ENCODE measurements around the gene SLC9A2.
A peak's percentile ranks its signal among the peaks of the same experiment; 100 is the strongest.

Gene SLC9A2

GRCh38 chr2:102674836-102675235 lies 55.5 kb downstream of the SLC9A2 start:
- DNase-seq (ENCODE audit: low spot score), result no peak

GRCh38 chr2:102677244-102678215 lies 58.2 kb downstream of the SLC9A2 start:
- DNase-seq (ENCODE audit: low spot score), result no peak

- DNase-seq (ENCODE audit: low spot score), result no peak
Observed at GRCh38 chr2:102678442-102678841, 59.1 kb downstream of the SLC9A2 start.

- DNase-seq (ENCODE audit: low spot score), result no peak
Observed at GRCh38 chr2:102686479-102687439, 67.4 kb downstream of the SLC9A2 start.

- no peak for DNase-seq (ENCODE audit: low spot score)
Observed at GRCh38 chr2:102690012-102690411, 70.7 kb downstream of the SLC9A2 start.

- DNase-seq (ENCODE audit: low spot score), result no peak
Observed at GRCh38 chr2:102696463-102696862, 77.1 kb downstream of the SLC9A2 start.

GRCh38 chr2:102698369-102699111 lies 79.2 kb downstream of the SLC9A2 start:
- DNase-seq (ENCODE audit: low spot score), result no peak

- DNase-seq (ENCODE audit: low spot score), result no peak
Observed at GRCh38 chr2:102703305-102703704, 84.0 kb downstream of the SLC9A2 start.

- DNase-seq (ENCODE audit: low spot score), result no peak
Observed at GRCh38 chr2:102703748-102704147, 84.4 kb downstream of the SLC9A2 start.

GRCh38 chr2:102704531-102704930 lies 85.2 kb downstream of the SLC9A2 start:
- no peak for DNase-seq (ENCODE audit: low spot score)

GRCh38 chr2:102707796-102708695 lies 88.7 kb downstream of the SLC9A2 start:
- no peak for DNase-seq (ENCODE audit: low spot score)

- no peak for DNase-seq (ENCODE audit: low spot score)
Observed at GRCh38 chr2:102708847-102709559, 89.7 kb downstream of the SLC9A2 start.

GRCh38 chr2:102717308-102718018 lies 98.1 kb downstream of the SLC9A2 start:
- no peak for DNase-seq (ENCODE audit: low spot score)

- DNase-seq (ENCODE audit: low spot score), result no peak
Observed at GRCh38 chr2:102718387-102719316, 99.3 kb downstream of the SLC9A2 start.

GRCh38 chr2:102724016-102724490 lies 104.7 kb downstream of the SLC9A2 start:
- no peak for DNase-seq (ENCODE audit: low spot score)

GRCh38 chr2:102724553-102724952 lies 105.2 kb downstream of the SLC9A2 start:
- peak; percentile 44 for DNase-seq (ENCODE audit: low spot score)

GRCh38 chr2:102726128-102727087 lies 107.1 kb downstream of the SLC9A2 start:
- no peak for DNase-seq (ENCODE audit: low spot score)
